Measurements from ENCODE around the gene DCANP1. TPM values are rescaled to one million over a fixed set of nuclear protein-coding genes. Genes with fewer than 3 reads are reported as not detected.

DCANP1 gene
- total RNA-seq, 1 experiment from 2014 or later = not detected

- DNase-seq (ENCODE audit: low read depth) = no peak
Measured at GRCh38 chr5:135425641-135426040, 21.5 kb downstream of the DCANP1 start.

GRCh38 chr5:135423846-135424168 lies 23.3 kb downstream of the DCANP1 start:
- DNase-seq (ENCODE audit: low read depth) = no peak

- DNase-seq (ENCODE audit: low read depth) = no peak
Measured at GRCh38 chr5:135423146-135423845, 23.9 kb downstream of the DCANP1 start.

GRCh38 chr5:135422419-135422818 lies 24.7 kb downstream of the DCANP1 start:
- DNase-seq (ENCODE audit: low read depth) = no peak

GRCh38 chr5:135417083-135417482 lies 30.1 kb downstream of the DCANP1 start:
- DNase-seq (ENCODE audit: low read depth) = no peak

GRCh38 chr5:135405082-135405481 lies 42.1 kb downstream of the DCANP1 start:
- DNase-seq (ENCODE audit: low read depth) = no peak

GRCh38 chr5:135402031-135402430 lies 45.1 kb downstream of the DCANP1 start:
- no peak for DNase-seq (ENCODE audit: low read depth)

- no peak for DNase-seq (ENCODE audit: low read depth)
Measured at GRCh38 chr5:135400866-135401265, 46.3 kb downstream of the DCANP1 start.

- no peak for DNase-seq (ENCODE audit: low read depth)
Measured at GRCh38 chr5:135399794-135400542, 47.2 kb downstream of the DCANP1 start.

- peak; percentile 79 for DNase-seq (ENCODE audit: low read depth)
Measured at GRCh38 chr5:135398855-135399793, 48.0 kb downstream of the DCANP1 start, which contains the start of gene MACROH2A1. Gene MACROH2A1, minus strand, starts transcription at chr5:135399231. Its CDS starts 10,138 bp downstream, at chr5:135389093.

- peak; percentile 21 for DNase-seq (ENCODE audit: low read depth)
Measured at GRCh38 chr5:135398160-135398854, 48.8 kb downstream of the DCANP1 start.

- DNase-seq (ENCODE audit: low read depth) = no peak
Measured at GRCh38 chr5:135397084-135397483, 50.1 kb downstream of the DCANP1 start.

GRCh38 chr5:135396459-135397055 lies 50.6 kb downstream of the DCANP1 start:
- no peak for DNase-seq (ENCODE audit: low read depth)

- no peak for DNase-seq (ENCODE audit: low read depth)
Measured at GRCh38 chr5:135395866-135396265, 51.3 kb downstream of the DCANP1 start.

- no peak for DNase-seq (ENCODE audit: low read depth)
Measured at GRCh38 chr5:135395451-135395850, 51.7 kb downstream of the DCANP1 start.

Other genes with a start within 250 kb of the DCANP1 start
- gene MACROH2A1, start 48.1 kb downstream of the DCANP1 start, total RNA-seq (2014; rRNA removed) = 175 and 183 TPM in 2 replicates
- gene TIFAB, start 5.0 kb upstream of the DCANP1 start, total RNA-seq (2014; rRNA removed) = not detected in 2 replicates
- gene NEUROG1, start 88.6 kb upstream of the DCANP1 start, total RNA-seq (2014; rRNA removed) = not detected in 2 replicates
- not detected in 2 replicates for gene CXCL14, start 131.6 kb upstream of the DCANP1 start, total RNA-seq (2014; rRNA removed)

All from LHCN-M2 (cell line).